HG03442 (cell line): Measurements from ENCODE around the gene ADRA2C.
"Not testable (repeated sequence)": the region's sequence is repeated elsewhere in the genome, so short reads cannot be mapped to it uniquely, and the experiment has no call there.

Experiments used
- ATAC-seq: cut with Tn5 transposase; IDR thresholded peaks from one replicate; pipeline ENCODE4 v1.9.1; 2021; ENCODE audit warnings: mild to moderate bottlenecking, moderate library complexity; ENCODE audit not compliant: unreplicated experiment

Gene ADRA2C

GRCh38 chr4:3810796-3811485 lies 44.8 kb downstream of the ADRA2C start:
- no peak for ATAC-seq

GRCh38 chr4:3811621-3812020 lies 45.4 kb downstream of the ADRA2C start:
- no peak for ATAC-seq

GRCh38 chr4:3812211-3812934 lies 46.2 kb downstream of the ADRA2C start:
- ATAC-seq: no peak

GRCh38 chr4:3813151-3814052 lies 47.2 kb downstream of the ADRA2C start:
- ATAC-seq: no peak

GRCh38 chr4:3814053-3814570 lies 47.9 kb downstream of the ADRA2C start:
- no peak for ATAC-seq

- ATAC-seq: not testable (repeated sequence)
These were observed 48.7 kb downstream of the ADRA2C start for GRCh38 chr4:3814838-3815237.

GRCh38 chr4:3816256-3816825 lies 50.2 kb downstream of the ADRA2C start:
- no peak for ATAC-seq

- no peak for ATAC-seq
These were observed 51.1 kb downstream of the ADRA2C start for GRCh38 chr4:3816983-3817960.
